MV-4-11 (cell line): Measurements from ENCODE around the gene STARD3.
"Not testable (repeated sequence)": the region's sequence is repeated elsewhere in the genome, so short reads cannot be mapped to it uniquely, and the experiment has no call there.

Experiments
- DNase-seq: peaks from one replicate; lab custom pipeline; 2025; lab: John Stamatoyannopoulos, UW

The STARD3 gene

DNA sequence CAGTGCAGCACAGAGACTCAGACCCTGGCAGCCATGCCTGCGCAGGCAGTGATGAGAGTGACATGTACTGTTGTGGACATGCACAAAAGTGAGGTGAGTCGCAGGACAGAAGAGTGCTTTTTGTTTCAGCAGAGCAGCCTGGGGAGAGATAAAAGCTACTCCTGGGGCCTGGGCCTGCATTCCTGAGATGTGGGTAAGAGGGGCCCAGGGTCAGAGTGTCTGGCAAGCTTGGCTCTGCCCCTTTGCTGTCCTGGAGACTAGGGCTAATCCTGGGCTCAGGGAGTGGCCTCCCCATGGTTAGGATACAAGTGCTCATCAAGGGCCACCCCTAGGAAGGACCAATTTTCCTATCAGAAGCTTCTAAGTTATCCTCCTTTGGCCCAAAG, 58.1 kb downstream of the STARD3 start:
- DNase-seq, result no peak

DNA sequence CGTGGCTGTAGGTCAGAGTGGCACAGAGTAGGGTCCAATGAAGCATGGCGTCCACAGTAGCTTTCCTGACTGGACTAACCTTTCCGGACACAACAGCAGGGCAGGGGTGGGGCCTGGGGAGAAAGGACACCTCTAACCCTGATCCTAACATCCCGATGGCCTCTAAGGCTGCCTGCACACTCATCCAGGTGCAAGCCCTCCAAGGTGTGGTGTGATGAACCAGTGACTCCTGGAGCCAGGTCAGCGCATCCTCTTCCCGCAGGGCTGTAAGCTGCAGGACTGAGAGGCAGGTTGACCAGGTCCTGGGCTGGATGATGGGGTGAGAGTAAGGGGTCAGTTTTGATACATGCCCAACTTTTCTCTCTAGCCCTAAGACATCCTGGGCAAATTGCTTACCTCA, 59.8 kb downstream of the STARD3 start:
- DNase-seq, result no peak

DNA sequence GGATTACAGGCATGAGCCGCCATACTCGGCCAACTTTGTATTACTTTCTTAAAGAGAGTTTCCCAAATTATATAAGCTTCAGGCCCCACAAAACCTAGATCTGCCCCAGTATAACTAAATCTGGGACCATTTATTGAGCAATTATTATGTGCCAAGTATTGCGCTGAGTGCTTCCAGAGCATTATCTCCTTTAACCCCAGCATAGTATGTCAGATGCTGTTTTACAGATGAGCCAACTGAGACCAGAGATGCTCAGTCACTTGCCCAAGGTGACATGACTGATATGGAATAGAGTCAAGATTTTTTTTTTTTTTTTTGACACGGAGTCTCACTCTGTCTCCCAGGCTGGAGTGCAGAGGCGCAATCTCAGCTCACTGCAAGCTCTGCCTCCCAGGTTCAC, 61.0 kb downstream of the STARD3 start:
- DNase-seq, result no peak

DNA sequence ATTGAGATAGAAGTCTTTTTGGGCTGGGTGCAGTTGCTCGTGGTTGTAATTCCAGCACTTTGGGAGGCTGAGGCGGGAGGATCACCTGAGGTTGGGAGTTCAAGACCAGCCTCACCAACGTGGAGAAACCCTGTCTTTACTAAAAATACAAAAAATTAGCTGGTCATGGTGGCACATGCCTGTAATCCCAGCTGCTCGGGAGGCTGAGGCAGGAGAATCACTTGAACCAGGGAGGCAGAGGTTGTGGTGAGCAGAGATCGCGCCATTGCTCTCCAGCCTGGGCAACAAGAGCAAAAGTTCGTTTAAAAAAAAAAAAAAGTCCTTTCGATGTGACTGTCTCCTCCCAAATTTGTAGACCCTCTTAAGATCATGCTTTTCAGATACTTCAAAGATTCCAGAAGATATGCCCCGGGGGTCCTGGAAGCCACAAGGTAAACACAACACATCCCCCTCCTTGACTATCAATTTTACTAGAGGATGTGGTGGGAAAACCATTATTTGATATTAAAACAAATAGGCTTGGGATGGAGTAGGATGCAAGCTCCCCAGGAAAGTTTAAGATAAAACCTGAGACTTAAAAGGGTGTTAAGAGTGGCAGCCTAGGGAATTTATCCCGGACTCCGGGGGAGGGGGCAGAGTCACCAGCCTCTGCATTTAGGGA, 62.3 kb downstream of the STARD3 start:
- DNase-seq, result not testable (repeated sequence)

DNA sequence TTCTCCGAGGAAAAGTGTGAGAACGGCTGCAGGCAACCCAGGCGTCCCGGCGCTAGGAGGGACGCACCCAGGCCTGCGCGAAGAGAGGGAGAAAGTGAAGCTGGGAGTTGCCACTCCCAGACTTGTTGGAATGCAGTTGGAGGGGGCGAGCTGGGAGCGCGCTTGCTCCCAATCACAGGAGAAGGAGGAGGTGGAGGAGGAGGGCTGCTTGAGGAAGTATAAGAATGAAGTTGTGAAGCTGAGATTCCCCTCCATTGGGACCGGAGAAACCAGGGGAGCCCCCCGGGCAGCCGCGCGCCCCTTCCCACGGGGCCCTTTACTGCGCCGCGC, 62.8 kb downstream of the STARD3 start, which contains the start of gene ERBB2:
TSS of gene ERBB2 (plus strand) at position 247 of the 330 bp plus-strand sequence. CDS start 175 bp downstream, outside the sequence.
- no peak for DNase-seq

DNA sequence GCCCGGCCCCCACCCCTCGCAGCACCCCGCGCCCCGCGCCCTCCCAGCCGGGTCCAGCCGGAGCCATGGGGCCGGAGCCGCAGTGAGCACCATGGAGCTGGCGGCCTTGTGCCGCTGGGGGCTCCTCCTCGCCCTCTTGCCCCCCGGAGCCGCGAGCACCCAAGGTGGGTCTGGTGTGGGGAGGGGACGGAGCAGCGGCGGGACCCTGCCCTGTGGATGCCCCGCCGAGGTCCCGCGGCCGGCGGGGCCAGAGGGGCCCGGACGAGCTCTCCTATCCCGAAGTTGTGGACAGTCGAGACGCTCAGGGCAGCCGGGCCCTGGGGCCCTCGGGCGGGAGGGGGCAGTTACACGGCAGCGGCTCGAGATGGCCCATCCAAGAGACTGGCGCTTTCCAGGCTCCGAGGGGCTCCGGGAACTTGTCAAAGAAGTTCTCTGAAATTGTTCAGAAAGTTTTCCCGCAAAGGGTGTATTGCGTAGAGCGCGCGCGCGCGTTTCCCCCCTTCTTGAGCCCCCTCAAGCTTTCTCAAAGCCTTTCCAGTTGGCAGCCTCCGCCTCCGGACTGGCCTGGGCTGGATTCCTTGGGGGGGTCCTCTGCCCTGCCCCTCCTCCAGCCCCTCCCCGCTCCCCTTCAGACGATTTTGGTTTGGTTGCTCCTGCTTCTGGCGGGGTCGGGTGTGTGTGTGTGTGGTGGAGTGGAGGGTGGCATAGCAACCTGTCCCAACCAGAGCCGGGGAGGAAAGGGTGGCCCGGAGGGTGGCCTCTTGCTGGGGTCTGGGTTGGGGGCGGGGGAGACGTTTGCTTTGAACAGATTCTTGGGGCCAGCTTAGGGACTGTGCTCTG, 63.4 kb downstream of the STARD3 start:
- no peak for DNase-seq

DNA sequence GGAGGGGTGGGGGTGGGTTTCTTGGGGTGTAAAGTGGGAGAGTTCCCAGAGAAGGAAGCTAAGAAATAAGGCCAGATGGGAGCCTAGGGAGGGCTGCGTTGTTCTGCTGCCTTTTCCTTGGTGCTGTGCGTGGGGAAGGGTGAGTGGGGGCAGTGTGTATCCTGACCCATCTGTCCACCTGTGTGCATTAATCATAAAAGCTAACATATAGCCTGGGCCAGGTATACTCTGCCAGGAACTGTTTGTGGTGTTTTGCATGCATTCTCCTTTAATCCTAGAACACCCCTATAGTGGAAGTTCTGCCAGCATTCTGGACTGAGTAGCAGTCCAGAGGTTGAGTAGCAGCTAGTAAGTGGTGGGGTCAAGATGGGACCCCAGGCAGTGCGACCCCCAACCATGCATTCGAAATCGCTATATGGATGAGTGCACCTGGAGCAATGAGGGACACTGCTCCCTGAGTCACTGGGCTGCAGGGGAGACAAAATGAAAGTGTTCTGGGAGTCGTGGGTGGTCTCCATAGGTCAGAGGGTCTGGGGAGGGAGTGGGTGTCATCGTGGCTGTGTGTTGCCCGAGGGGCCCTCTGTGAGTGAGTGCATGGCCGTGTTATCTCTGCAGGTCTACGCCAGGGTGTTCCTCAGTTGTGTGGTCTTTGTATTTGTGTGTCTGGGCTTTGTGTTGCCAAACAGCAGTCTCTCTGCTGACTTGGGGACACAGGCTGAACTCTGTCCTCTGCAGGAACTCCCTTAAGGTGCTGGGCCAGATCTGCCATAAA, 64.3 kb downstream of the STARD3 start:
- DNase-seq, result no peak

DNA sequence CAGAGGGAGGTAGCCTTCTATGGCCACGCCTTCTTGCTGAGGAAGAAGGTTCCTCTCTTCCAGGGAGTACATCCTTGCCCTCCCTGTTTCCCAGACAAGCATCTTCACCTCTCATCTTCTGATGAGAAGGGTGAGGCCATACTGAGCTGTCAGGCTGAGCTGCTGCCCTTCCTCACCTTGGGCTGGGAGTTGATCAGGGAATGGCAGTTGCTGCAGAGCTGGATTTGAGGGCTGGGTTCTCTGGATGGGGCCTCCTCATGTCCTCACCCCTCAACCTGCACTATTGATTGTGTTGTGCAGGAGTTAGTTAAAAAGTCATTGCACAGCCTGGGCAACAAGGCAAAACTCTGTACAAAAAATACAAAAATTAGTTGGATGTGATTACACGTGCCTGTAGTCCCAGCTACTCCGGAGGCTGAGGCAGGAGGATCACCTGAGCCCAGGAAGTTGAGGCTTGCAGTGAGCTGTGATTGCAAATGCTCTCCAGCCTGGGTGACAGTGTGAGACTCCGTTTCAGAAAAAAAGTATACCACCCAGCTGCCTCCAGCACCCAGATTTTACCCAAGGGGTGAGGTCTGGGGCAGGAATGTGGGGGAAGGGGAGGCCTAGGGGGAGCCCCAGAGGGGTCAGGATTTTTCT, 65.0 kb downstream of the STARD3 start:
- no peak for DNase-seq

DNA sequence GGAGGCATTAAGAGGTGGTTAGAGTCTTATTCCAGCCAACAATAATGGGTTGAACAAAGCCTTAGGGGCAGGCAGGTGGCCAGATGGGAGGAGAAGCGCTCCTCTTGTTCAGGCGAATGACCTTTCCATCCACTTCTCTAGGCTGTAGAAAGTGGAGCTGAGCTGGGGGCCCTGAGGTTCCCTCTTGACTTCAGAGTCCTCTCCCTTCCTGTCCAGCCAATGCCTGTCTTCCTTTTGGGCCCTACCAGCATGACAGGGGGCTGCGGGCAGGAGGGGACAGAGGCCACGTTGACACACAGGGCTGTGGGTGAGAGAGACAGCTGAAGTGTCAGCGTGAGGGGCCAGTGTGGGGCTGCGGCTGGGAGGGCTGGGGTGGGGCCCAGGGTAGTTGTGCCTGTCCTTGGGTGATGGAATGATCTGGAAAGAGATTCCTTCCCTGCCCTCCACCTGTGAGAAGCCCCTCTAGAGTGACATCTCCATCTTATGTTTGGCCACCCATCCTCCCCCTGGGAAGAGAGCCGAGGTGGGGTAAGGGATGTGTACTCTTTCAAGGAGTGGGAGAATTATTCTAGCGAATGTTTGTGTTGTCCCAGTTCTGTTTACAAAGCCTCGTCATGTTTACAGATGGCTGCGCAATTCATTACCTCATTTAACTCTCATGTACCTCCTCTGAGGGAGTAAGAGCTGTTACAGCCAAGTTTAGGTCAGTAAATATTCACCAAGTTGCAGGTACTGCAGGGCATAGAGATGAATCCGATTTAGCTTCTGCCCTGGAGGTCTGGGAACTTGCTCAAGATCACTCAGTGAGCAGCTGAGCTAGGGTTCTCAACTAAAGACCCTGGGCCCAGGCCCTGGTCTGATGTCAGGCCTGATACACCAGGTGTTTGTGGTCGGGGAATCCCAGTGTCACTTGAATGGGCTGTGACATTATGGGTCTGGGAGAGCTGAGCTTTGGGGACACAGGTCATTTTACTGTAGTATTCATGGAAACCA, 66.3 kb downstream of the STARD3 start:
- DNase-seq, result no peak

DNA sequence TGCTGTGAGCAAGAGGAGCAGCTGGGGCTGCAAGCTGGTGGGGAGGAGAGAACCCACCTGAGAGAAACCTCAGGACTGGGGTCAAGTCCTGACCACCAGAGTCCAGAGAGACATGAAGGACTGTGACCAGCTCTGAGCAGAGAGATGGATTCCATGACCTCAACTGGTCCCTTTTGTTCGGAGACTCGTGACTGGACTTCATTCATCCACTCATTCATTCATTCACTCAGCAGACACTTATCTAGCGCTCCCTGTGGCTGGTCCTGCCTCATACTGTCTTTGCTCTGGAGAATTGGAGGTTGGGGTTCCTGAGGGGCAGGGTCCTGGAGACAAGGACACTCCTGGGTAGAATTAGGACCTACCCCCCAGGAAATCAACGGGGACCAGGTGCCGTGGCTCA, 67.0 kb downstream of the STARD3 start:
- DNase-seq, result no peak

DNA sequence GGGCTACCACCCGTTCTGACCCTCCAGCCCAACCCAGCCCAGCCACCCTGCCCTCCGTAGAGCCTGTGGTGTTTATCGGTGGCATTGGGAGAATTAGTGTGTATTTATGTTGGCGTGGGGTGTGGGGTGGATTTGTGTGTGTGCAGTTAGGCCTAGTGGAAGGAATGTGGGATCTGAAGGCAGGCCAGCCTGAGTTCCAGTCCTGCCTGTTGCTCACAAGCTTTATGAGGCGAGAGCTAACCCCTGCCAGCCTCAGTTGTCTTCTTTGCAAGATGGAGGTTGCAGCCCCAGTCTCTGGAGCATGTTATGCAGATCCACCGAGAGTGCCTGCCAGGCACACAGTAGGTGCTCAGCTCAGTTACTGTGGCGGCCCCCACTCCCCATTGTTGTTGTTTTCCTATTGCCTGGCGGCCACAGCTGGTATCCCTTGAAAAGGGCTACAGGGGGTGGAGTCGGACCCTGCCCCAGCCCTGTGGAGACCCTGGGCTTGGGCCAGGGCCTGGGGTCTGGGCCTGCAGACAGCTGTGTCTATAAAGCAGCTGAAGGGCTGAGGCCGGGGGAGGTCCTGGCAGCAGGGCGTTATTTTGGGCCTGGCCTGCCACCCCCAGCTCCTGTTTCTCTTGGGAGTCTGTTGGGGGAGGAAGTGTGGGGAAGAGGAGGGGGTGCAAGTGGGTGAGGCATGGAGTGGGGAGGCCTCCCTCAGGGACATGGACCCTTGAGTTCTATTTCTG, 68.0 kb downstream of the STARD3 start:
- no peak for DNase-seq

DNA sequence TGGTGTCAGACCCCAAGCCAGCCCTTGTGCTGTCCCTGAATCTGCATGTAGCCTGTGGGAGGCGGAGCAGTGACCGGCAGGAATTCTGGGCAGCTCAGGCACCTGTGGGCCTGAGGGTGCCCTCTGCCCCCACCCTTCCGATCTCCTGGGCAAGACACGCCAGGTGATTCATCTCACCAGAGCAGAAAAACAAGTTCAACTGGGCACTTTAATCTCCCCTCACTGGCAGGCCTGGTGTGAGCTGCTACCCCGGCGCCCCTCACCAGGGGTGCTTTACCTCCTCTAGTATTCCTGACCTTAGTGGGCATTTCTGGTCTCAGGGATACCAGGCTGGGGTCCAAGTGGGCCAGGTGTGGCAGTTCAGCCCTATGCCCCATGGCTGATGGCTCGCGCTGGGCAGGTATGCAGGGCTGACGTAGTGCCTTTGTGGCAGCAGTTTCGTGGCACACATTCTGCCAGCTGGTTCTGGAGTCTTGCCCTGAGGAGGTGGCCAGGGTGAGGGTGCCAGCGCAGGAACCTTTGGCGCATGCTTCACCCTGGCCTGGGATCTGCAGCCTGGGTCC, 68.9 kb downstream of the STARD3 start:
- DNase-seq, result no peak

DNA sequence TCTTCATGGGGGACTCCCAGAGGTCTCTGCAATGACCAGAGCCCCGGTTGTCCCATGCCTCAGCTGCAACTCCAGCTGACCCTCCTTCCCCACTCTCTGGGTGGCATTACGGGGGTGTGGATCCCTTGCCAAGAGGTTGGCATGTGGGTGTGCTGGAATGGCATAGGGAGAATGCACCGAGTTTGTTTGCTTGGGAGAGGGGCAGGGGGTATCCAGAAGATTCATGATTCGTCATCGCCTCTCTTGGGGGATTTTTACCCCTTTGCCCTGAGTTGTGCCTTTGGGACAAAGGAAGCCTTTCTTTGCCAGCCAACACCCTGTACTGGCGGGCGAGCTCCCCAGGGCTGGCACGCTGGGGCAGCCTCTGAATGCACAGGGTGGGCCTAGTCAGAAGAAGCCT, 69.4 kb downstream of the STARD3 start:
- no peak for DNase-seq

DNA sequence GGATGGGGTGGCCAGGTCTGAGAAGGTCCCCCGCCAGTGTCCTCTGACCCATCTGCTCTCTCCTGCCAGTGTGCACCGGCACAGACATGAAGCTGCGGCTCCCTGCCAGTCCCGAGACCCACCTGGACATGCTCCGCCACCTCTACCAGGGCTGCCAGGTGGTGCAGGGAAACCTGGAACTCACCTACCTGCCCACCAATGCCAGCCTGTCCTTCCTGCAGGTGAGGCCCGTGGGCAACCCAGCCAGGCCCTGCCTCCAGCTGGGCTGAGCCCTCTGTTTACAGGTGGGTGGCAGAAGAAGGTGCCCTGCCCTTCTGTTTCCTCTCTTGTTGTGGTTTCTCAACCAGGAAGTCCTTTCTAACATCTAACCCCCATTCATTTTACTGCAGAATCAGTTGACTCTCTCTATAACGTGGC, 70.0 kb downstream of the STARD3 start:
- no peak for DNase-seq

DNA sequence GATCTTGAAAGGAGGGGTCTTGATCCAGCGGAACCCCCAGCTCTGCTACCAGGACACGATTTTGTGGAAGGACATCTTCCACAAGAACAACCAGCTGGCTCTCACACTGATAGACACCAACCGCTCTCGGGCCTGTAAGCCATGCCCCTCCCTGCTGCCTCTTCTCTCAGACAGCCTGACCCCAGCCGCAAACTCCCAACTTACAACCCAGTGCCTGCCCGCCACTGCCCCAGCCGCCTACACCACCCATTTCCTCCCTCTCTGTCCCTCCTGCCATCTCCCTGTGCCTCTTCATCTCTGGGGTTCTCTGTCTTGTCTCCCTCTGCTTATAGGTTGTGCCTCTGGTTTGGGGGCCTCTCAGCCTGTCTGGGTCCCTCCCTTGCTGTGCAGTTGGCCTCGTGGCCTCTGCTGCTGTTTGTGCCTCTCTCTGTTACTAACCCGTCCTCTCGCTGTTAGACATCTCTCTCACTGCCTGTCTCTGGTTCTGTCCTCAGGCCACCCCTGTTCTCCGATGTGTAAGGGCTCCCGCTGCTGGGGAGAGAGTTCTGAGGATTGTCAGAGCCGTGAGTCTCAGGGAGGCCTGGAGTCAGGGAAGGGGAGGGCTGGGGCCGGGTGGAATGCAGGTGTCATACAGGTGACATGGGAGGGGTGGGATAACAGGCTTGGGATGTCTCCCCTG, 72.5 kb downstream of the STARD3 start:
- DNase-seq, result no peak

DNA sequence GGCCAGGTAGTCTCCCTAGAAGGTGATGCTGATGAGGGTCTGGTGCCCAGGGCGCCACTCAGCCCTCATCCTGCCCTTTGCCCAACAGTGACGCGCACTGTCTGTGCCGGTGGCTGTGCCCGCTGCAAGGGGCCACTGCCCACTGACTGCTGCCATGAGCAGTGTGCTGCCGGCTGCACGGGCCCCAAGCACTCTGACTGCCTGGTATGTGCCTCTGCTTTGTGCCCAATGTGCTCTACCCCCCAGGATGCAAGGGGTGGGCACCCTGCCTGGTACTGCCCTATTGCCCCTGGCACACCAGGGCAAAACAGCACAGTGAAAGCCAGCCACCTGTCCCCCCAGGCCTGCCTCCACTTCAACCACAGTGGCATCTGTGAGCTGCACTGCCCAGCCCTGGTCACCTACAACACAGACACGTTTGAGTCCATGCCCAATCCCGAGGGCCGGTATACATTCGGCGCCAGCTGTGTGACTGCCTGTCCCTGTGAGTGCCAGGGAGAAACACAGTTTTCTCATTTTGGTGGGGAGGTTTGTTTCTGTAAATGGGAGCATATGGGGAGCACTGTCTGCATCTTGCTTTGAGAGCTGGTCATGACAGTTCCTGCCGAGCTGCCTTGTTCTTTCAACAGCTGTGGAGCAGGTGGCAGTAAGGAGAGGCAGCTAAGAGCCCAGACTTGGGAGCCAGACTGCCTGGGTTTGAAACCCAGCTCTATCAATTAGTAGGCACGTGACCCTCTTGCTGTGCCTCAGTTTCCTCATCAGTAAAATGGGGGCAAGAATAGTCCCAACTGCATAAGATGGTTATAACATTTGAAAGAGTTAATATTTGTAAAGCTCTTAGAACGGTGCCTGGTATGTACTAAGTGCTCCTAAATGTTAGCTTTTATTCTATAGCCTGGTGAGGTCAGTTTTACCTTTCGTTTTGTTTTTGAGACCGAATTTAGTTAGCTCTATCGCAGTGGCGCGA, 73.3 kb downstream of the STARD3 start:
- DNase-seq, result no peak

DNA sequence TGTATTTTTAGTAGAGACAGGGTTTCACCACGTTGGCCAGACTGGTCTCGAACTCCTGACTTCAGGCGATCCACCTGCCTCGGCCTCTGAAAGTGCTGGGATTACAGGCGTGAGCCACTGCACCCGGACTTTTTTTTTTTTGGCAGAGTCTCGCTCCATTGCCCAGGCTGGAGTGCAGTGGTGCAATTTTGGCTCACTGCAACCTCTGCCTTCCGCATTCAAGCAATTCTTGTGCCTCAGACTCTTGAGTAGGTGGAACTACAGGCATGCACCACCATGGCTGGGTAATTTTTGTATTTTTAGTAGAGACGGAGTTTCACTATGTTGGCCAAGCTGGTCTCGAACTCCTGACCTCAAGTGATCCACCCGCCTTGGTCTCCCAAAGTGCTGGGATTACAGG, 74.1 kb downstream of the STARD3 start:
- DNase-seq, result not testable (repeated sequence)

DNA sequence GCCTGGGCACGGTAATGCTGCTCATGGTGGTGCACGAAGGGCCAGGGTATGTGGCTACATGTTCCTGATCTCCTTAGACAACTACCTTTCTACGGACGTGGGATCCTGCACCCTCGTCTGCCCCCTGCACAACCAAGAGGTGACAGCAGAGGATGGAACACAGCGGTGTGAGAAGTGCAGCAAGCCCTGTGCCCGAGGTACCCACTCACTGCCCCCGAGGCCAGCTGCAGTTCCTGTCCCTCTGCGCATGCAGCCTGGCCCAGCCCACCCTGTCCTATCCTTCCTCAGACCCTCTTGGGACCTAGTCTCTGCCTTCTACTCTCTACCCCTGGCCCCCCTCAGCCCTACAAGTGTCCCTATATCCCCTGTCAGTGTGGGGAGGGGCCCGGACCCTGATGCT, 74.9 kb downstream of the STARD3 start:
- no peak for DNase-seq
